Measurements from ENCODE around the gene RUNX2.

The RUNX2 gene

GRCh38 chr6:45696738-45697137 lies 368.6 kb downstream of the RUNX2 start:
- DNase-seq (ENCODE audit: low read depth in 2 of 2, low spot score in 1 of 2), result no peak

GRCh38 chr6:45697605-45698004 lies 369.5 kb downstream of the RUNX2 start:
- no peak for DNase-seq (ENCODE audit: low read depth in 2 of 2, low spot score in 1 of 2)

GRCh38 chr6:45698046-45698445 lies 369.9 kb downstream of the RUNX2 start:
- no peak for DNase-seq (ENCODE audit: low read depth in 2 of 2, low spot score in 1 of 2)

- DNase-seq (ENCODE audit: low read depth in 2 of 2, low spot score in 1 of 2), result no peak
These were observed 371.5 kb downstream of the RUNX2 start for GRCh38 chr6:45699663-45700062.

- DNase-seq (ENCODE audit: low read depth in 2 of 2, low spot score in 1 of 2), result no peak
These were observed 375.0 kb downstream of the RUNX2 start for GRCh38 chr6:45702849-45703739.

- no peak for DNase-seq (ENCODE audit: low read depth in 2 of 2, low spot score in 1 of 2)
These were observed 376.1 kb downstream of the RUNX2 start for GRCh38 chr6:45704056-45704800.

- no peak for DNase-seq (ENCODE audit: low read depth in 2 of 2, low spot score in 1 of 2)
These were observed 377.2 kb downstream of the RUNX2 start for GRCh38 chr6:45705137-45705855.

GRCh38 chr6:45706319-45706718 lies 378.2 kb downstream of the RUNX2 start:
- DNase-seq (ENCODE audit: low read depth in 2 of 2, low spot score in 1 of 2), result no peak

- no peak for DNase-seq (ENCODE audit: low read depth in 2 of 2, low spot score in 1 of 2)
These were observed 379.0 kb downstream of the RUNX2 start for GRCh38 chr6:45707176-45707575.

- no peak for DNase-seq (ENCODE audit: low read depth in 2 of 2, low spot score in 1 of 2)
These were observed 381.7 kb downstream of the RUNX2 start for GRCh38 chr6:45709781-45710220.

GRCh38 chr6:45710304-45710821 lies 382.2 kb downstream of the RUNX2 start:
- peak; percentile 8 to 23 for DNase-seq (ENCODE audit: low read depth in 2 of 2, low spot score in 1 of 2)

GRCh38 chr6:45712076-45712475 lies 383.9 kb downstream of the RUNX2 start:
- DNase-seq (ENCODE audit: low read depth in 2 of 2, low spot score in 1 of 2), result no peak

- no peak for DNase-seq (ENCODE audit: low read depth in 2 of 2, low spot score in 1 of 2)
These were observed 384.7 kb downstream of the RUNX2 start for GRCh38 chr6:45712786-45713185.

Data from stimulated activated CD8-positive, alpha-beta memory T cell treated with anti-CD3 and anti-CD28 coated beads, Interleukin-4, amount 100 ng/mL, for 4 hours (primary cell).